ENCODE results near the gene RNU6-1. TPM values are rescaled to one million over a fixed set of nuclear protein-coding genes. Genes with fewer than 3 reads are reported as not detected.

Gene RNU6-1
- total RNA-seq, 1 experiment from 2014 or later = not detected

DNA sequence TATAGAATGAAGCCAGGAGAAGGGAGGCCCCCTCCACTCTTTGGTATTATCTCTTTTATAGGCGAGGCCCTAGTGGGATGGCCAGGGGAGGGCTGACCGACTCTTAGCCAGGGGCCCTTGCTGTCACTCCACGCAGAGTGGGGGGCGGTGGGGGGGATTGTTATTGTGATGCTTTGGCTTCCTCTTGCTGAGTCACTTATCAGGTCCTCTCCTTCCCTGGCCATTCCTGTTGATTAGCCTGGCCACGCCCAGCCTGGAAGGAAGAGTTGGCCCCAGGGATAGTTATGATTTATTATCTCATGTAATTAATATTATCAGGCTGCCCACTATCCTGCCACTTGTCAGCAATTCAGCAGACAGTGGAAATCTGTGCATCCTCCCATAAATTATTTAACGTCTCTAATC lies 40.0 kb downstream of the RNU6-1 start:
- no peak for TF ChIP-seq CTCF (IDR thresholded peaks at IDR 0.05; ENCODE audit: unreplicated experiment)
- Mint-ChIP-seq H3K4me1 (ENCODE audit: insufficient read depth, unreplicated experiment) (no peaks in the 10 kb centered on the region), H3K27ac (ENCODE audit: low read depth, unreplicated experiment) (no peak overlapping the region), H3K4me3 (ENCODE audit: unreplicated experiment) (no peak overlapping the region), H3K27me3 (ENCODE audit: insufficient read depth, unreplicated experiment) (no peaks in the 10 kb centered on the region), H3K9me3 (ENCODE audit: unreplicated experiment) (peaks cover 15% of the 10 kb centered on the region), H3K36me3 (ENCODE audit: insufficient read depth, unreplicated experiment) (peaks cover 8% of the 10 kb centered on the region)
- BruUV-seq (replicated peaks) = no TSS peak
- DNase-seq (ENCODE audit: unreplicated experiment) = no peak
- ChIA-PET CTCF (no interaction called here), POLR2A (no interaction called here)
- intact Hi-C loops (cut with micrococcal nuclease) = no loop called here

- POLR2A ChIA-PET = no interaction called here
- Mint-ChIP-seq H3K27me3 (ENCODE audit: insufficient read depth, unreplicated experiment) (no peaks in the 10 kb centered on the region), H3K27ac (ENCODE audit: low read depth, unreplicated experiment) (no peak overlapping the region), H3K4me1 (ENCODE audit: insufficient read depth, unreplicated experiment) (no peaks in the 10 kb centered on the region), H3K4me3 (ENCODE audit: unreplicated experiment) (no peak overlapping the region), H3K9me3 (ENCODE audit: unreplicated experiment) (peaks cover 16% of the 10 kb centered on the region), H3K36me3 (ENCODE audit: insufficient read depth, unreplicated experiment) (peaks cover 8% of the 10 kb centered on the region)
- TF ChIP-seq CTCF (IDR thresholded peaks at IDR 0.05; ENCODE audit: unreplicated experiment) = no peak
- intact Hi-C loops (cut with micrococcal nuclease) = no loop called here
- no TSS peak for BruUV-seq (replicated peaks)
- no peak for DNase-seq (ENCODE audit: unreplicated experiment)
- CTCF ChIA-PET = interaction anchor here (0.6 kb wide), 1 partner anchor 420 kb away, joined by 3 read pairs; no protein-coding TSS in a partner anchor
These were observed 43.4 kb downstream of the RNU6-1 start for GRCh38 chr15:67796196-67797127.

- no peak overlapping the region for H3K4me3 Mint-ChIP-seq (ENCODE audit: unreplicated experiment)
- H3K27me3 Mint-ChIP-seq (ENCODE audit: insufficient read depth, unreplicated experiment) = no peaks in the 10 kb centered on the region
- DNase-seq (ENCODE audit: unreplicated experiment) = no peak
- CTCF ChIA-PET = interaction anchor here (0.7 kb wide), 1 partner anchor 485 kb away, joined by 3 read pairs; no protein-coding TSS in a partner anchor
- H3K9me3 Mint-ChIP-seq (ENCODE audit: unreplicated experiment) = peaks cover 16% of the 10 kb centered on the region
- intact Hi-C loops (cut with micrococcal nuclease) = no loop called here
- no peaks in the 10 kb centered on the region for H3K36me3 Mint-ChIP-seq (ENCODE audit: insufficient read depth, unreplicated experiment)
- no peaks in the 10 kb centered on the region for H3K4me1 Mint-ChIP-seq (ENCODE audit: insufficient read depth, unreplicated experiment)
- POLR2A ChIA-PET = no interaction called here
- TF ChIP-seq CTCF (IDR thresholded peaks at IDR 0.05; ENCODE audit: unreplicated experiment) = no peak
- no TSS peak for BruUV-seq (replicated peaks)
- H3K27ac Mint-ChIP-seq (ENCODE audit: low read depth, unreplicated experiment) = no peak overlapping the region
These were observed 44.8 kb downstream of the RNU6-1 start for GRCh38 chr15:67794832-67795574.

DNA sequence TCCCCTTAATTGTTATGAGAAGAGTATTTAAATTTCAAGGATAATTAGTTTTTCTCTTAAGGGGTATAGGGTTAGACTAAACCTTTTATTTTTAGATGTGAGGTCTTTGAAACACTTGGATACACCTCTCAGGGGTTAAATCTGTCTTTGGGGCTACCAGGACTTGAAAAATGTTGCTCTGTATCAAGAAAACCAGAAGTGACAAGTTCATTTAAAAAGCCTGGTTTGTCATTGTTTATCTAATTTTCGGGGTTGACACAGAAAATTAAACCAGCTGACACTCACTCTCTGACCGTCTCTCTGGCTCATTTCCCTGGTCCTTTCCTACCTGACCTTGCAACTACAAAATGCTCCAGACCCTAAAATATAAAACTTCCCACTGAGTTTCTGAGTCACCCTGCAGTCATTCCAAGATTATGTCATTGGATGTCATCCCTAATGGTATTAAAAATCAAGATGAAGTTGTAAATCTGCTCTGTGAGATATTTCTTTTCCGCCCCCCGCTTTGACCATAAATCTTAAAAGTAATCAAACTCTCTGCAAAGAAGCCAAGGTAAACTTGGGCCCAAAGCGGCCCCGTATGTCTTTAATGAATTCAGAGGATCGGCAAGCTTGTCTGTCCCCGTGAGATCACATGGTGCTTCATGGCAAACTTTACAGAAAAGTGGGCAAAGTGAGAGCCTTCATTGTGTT lies 47.4 kb downstream of the RNU6-1 start:
- CTCF ChIA-PET = no interaction called here
- H3K27ac Mint-ChIP-seq (ENCODE audit: low read depth, unreplicated experiment) = no peak overlapping the region

More for the DNA sequence above, 47.4 kb downstream of the RNU6-1 start:
- Mint-ChIP-seq H3K9me3 (ENCODE audit: unreplicated experiment) (peaks cover 16% of the 10 kb centered on the region), H3K36me3 (ENCODE audit: insufficient read depth, unreplicated experiment) (no peaks in the 10 kb centered on the region), H3K4me3 (ENCODE audit: unreplicated experiment) (no peak overlapping the region), H3K27me3 (ENCODE audit: insufficient read depth, unreplicated experiment) (no peaks in the 10 kb centered on the region), H3K4me1 (ENCODE audit: insufficient read depth, unreplicated experiment) (no peaks in the 10 kb centered on the region)
- DNase-seq (ENCODE audit: unreplicated experiment) = no peak
- BruUV-seq (replicated peaks) = no TSS peak
- TF ChIP-seq CTCF (IDR thresholded peaks at IDR 0.05; ENCODE audit: unreplicated experiment) = no peak
- POLR2A ChIA-PET = interaction anchor here (0.6 to 1.3 kb wide), 2 partner anchors 22 to 307 kb away, joined by 3 read pairs; no protein-coding TSS in a partner anchor
- intact Hi-C loops (cut with micrococcal nuclease) = no loop called here
